GM19193 (cell line): ENCODE results near the gene NLRX1.

Experiments
- POLR2A ChIP-seq: IDR thresholded peaks from 4 replicates; pipeline ENCODE4 v1.6.1; 2011; ENCODE audit not compliant: insufficient read depth, insufficient read length; ENCODE audit errors: extremely low read depth

Gene NLRX1

GRCh38 chr11:119149018-119149785 is 19.3 kb upstream of the NLRX1 start, which contains the start of gene ABCG4:
Gene ABCG4 (plus strand): TSS chr11:119149052. CDS start chr11:119149966, 914 bp downstream.
- TF ChIP-seq POLR2A = no peak

DNA sequence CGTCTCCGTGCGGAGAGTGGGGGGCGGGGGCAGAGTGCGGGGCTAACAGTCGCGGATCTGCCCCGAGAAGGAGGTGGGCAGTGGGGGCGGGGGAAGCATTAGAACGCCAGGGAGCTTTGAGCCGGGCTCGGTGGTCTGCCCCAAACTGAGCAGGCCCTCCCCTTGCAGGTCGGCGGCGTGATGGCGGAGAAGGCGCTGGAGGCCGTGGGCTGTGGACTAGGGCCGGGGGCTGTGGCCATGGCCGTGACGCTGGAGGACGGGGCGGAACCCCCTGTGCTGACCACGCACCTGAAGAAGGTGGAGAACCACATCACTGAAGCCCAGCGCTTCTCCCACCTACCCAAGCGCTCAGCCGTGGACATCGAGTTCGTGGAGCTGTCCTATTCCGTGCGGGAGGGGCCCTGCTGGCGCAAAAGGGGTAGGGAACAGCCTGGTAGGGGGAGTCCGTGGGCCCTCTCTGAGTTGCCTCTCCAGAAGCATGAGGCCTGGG is 18.7 kb upstream of the NLRX1 start:
- TF ChIP-seq POLR2A = no peak

- TF ChIP-seq POLR2A = no peak
These were observed 16.5 kb upstream of the NLRX1 start for GRCh38 chr11:119152043-119152442.

DNA sequence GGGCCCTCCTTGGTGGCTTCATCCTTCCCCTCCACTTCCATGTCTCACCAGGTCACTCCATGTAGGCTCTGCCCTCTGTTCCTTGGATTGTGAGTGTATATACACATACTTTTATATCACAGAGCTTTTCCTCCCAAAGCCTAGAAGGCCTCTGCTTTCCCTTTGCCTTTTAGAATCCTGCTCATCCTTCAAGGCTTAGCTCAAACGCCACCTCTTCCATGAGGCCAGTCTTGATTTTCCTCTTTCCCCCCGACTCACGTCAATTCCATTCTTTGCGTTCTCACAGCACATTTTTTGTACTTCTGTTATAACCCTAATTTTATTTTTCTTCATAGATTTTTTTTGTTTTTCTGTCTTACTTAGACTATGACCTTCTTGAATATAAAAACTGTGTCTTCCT is 15.9 kb upstream of the NLRX1 start:
- no peak for TF ChIP-seq POLR2A

DNA sequence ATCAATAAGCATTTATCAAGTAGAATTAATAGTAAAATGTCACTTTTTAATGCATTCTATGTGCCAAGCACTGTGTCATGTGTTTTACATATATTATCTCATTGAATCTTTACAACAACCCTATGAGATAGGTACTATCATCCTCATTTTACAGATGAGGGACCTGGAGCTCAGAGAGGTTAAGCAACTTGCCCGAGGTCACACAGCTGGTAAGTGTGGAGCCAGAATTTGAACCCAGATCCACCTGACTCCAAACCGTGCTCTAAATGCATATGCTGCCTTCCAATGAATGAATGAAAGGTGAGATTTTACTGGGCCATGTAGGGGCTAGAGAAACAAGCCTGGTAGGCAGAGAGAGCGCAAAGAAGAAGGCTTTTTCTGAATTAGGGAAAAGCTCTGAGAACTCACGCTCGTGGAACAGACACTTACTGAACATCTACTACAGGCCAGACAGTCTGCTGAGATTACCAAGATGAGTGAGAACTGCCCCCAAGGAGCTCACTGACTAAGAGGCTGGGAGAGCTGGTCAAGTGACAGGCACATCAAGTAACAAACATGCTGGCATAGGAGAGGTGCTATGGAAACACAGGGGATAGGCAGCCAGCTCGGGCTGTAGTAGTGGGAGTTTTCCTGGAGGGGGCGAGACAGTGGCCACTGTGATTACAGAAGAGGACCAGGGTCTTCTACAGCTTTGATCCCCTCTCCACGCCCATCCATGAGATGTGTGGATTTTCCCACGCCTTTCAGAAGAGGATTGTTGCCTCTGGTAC is 15.3 kb upstream of the NLRX1 start:
- no peak for TF ChIP-seq POLR2A

- TF ChIP-seq POLR2A = no peak
These were observed 14.3 kb upstream of the NLRX1 start for GRCh38 chr11:119154178-119154577.

DNA sequence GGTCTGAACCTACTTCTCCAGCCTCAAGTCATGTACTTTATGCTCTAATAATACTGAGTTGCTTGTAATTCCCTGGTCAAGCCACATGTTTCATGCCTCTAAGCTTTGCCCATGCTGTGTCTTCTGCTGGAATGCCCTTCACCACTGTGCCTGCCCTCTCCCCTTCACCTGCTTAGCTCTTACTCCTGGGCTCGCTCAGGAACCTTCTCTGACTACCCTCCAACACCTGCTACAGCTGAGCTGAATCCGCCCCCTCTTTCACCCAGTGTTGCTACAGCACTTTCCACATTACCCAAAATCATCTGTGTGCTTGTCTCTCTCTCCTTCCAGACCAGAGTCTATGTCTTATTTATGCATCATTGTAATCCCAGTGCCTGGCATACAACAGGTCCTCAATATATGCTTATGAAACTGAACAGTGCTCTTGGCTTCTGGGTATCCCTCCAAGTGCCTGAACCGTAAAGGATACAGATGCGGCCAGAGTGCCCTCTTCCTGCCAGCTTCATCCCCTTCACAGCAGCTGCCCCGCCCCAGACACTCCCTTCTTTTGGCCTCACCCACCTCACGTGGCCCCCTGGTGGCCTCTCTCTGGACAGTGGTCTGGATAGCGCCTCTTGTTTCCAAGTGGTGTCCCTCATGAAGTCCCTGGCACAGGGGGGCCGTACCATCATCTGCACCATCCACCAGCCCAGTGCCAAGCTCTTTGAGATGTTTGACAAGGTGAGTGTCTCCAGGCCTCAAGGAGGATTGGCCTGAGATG is 12.6 kb upstream of the NLRX1 start:
- no peak for TF ChIP-seq POLR2A

DNA sequence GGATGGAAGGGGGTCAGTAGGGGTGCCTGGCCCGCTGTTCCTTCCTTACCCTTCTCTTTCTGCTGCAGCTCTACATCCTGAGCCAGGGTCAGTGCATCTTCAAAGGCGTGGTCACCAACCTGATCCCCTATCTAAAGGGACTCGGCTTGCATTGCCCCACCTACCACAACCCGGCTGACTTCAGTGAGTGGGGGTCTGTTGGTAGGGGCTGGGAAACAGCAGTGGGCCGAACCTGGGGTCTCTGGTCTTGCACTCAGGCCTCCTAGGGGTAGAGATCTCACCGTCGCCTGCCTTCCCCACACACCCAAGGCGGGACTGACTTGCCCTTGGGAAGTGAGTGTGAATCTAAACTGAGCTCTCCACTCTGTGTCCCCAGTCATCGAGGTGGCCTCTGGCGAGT is 12.0 kb upstream of the NLRX1 start:
- no peak for TF ChIP-seq POLR2A

DNA sequence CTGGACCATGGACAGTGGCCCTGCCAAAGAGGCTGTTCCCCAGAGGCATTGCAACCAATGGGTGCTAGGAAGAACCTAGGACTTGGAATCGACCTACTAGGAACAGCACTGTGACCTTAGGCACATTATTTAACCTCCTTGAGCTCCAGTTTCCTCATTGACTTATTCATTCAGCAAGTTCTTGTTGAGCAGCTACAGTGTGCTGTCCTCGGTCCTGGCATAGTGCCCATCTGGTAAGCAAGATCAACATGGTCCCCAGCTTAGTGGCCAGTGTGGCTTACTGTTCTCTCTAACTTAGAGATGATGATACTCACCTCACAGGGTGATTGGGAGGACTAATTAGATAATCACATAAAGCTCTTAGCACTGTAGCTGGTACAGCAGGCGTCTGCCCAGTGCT is 11.5 kb upstream of the NLRX1 start:
- no peak for TF ChIP-seq POLR2A

DNA sequence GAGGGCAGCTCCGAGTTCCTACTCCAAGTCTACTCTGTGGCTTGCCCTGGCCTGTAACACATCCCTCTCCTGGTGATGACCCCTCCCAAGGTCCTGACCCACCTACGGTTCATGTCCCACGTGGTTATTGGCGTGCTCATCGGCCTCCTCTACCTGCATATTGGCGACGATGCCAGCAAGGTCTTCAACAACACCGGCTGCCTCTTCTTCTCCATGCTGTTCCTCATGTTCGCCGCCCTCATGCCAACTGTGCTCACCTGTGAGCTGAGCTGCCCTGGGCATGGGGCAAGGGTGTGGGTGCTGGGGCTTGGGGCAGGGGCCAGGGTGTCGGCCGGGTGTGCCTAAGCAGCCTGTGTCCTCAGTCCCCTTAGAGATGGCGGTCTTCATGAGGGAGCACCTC is 10.1 kb upstream of the NLRX1 start:
- TF ChIP-seq POLR2A = no peak

DNA sequence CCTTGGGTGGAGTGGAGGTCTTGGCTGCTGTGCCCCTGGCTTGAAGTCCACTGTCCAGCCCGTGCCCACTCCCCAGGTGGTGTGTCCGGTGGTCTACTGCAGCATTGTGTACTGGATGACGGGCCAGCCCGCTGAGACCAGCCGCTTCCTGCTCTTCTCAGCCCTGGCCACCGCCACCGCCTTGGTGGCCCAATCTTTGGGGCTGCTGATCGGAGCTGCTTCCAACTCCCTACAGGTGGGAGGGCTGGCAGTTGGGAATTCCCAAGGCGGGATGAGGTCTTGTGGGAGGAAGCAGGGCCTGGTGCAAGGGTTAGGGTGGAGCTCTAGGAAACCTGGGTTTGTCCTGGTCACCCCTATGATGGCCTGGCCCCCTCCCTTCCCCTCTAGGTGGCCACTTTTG is 8.4 kb upstream of the NLRX1 start:
- TF ChIP-seq POLR2A = no peak

DNA sequence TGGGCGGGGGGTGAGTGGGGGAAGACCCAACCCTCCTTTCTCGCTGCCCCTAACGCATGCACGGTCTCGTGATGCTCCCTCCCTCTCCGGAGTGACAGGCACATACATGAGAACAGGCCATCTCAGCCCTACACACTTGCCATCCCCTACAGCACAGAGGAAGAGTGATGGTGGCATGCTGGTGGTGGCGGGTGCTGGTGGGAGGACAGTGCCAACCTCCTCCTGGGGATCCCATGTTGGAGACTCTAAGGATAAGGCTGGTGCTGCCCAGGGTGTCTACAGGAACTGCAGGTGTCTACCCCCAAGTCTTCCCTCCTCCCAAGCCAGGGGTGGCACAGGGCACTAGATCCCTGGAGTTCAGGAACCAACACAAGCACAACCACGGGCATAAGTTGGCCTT is 6.7 kb upstream of the NLRX1 start:
- no peak for TF ChIP-seq POLR2A

DNA sequence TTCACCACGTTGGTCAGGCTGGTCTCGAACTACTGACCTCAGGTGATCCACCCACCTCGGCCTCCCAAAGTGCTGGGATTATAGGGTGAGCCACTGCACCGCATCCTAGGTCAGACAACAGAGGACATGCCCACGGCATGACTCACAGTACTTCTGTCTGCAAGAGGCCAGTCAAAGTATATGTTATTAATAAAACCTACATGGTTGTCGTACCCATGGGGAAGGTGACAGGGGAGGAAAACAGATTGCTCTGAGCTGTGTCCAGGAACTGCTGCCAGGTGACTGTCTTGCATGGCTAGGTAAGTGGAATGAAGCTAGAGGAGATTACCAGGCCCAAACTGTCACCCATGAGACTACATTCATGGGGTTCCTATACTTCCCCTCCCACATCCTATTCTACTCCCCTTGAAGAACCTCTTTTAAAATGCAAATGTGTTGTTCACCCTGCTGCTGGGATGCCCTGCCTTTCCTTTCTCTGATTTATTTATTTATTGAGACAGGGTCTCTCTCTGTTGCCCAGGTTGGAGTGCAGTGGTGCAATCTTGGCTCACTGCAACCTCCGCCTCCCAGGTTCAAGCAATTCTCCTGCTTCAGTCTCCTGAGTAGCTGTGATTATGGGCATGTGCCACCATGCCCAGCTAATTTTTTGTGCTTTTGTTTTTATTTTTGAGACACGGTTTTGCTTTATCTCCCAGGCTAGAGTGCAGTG is 2.0 kb upstream of the NLRX1 start:
- TF ChIP-seq POLR2A = no peak

DNA sequence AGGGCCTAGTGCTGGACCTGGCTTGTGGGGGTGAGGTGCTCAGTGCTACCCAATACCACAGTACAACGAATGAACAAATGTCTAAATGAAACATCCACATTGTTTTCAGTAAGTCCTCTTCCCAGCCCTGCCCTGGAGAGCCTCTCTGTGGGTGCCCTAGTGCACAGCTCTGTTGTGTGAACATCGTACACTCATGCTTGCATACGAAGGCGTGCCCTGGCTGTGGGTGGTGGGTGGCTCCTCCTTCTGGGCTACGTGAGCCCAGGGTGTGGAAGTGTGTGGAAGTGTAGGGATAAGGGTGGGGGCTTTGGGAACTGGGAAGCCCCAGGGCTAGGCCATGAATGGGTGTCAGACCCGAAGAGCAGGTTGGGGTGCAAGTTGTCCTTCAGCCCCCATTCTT is 592 bp upstream of the NLRX1 start:
- no peak for TF ChIP-seq POLR2A
